ENCODE measurements around the gene RNF220. TPM values are rescaled to one million over a fixed set of nuclear protein-coding genes. Genes with fewer than 3 reads are reported as not detected.

RNF220 gene
- total and polyA plus RNA-seq, 8 donors: 50.8 to 108 (median 91.3) TPM

- TF ChIP-seq CTCF (IDR thresholded peaks at IDR 0.05): no peak
- Histone ChIP-seq H3K27ac (no peak overlapping the region), H3K4me1 (no peaks in the 10 kb centered on the region), H3K27me3 (no peaks in the 10 kb centered on the region), H3K36me3 (no peaks in the 10 kb centered on the region), H3K9me3 (no peaks in the 10 kb centered on the region), H3K4me3 (no peak overlapping the region)
- no peak for ATAC-seq
- intact Hi-C loops (cut with DNase I): no loop called here
- no peak for DNase-seq
Measured at GRCh38 chr1:44624268-44624901, 219.3 kb downstream of the RNF220 start.

GRCh38 chr1:44625348-44625747 is 220.3 kb downstream of the RNF220 start:
- Histone ChIP-seq H3K4me1 (no peaks in the 10 kb centered on the region), H3K27ac (no peak overlapping the region), H3K36me3 (no peaks in the 10 kb centered on the region), H3K4me3 (no peak overlapping the region), H3K9me3 (no peaks in the 10 kb centered on the region), H3K27me3 (no peaks in the 10 kb centered on the region)
- intact Hi-C loops (cut with DNase I): no loop called here
- no peak for TF ChIP-seq CTCF (IDR thresholded peaks at IDR 0.05)
- ATAC-seq (no peak), DNase-seq (no peak)

GRCh38 chr1:44628962-44629756 is 224.1 kb downstream of the RNF220 start:
- ATAC-seq (no peak), DNase-seq (no peak)
- Histone ChIP-seq H3K4me1 (peaks cover 0 to 24% of the 10 kb centered on the region in 2 donors), H3K36me3 (peaks cover 0 to 10% of the 10 kb centered on the region in 2 donors), H3K9me3 (no peaks in the 10 kb centered on the region), H3K4me3 (no peak overlapping the region), H3K27ac (no peak overlapping the region), H3K27me3 (no peaks in the 10 kb centered on the region)
- TF ChIP-seq CTCF (IDR thresholded peaks at IDR 0.05): no peak
- intact Hi-C loops (cut with DNase I): no loop called here

GRCh38 chr1:44630116-44630515 is 225.1 kb downstream of the RNF220 start:
- intact Hi-C loops (cut with DNase I): no loop called here
- ATAC-seq: no peak
- no peak overlapping the region for H3K27ac ChIP-seq

More at GRCh38 chr1:44630116-44630515, 225.1 kb downstream of the RNF220 start:
- no peak for DNase-seq
- H3K9me3 ChIP-seq: no peaks in the 10 kb centered on the region
- peaks cover 0 to 32% of the 10 kb centered on the region in 2 donors for H3K4me1 ChIP-seq
- no peaks in the 10 kb centered on the region for H3K27me3 ChIP-seq
- H3K4me3 ChIP-seq: no peak overlapping the region
- TF ChIP-seq CTCF (IDR thresholded peaks at IDR 0.05): no peak
- H3K36me3 ChIP-seq: peaks cover 0 to 20% of the 10 kb centered on the region in 2 donors
